Measurements from ENCODE around the gene FAIM2.

DNA sequence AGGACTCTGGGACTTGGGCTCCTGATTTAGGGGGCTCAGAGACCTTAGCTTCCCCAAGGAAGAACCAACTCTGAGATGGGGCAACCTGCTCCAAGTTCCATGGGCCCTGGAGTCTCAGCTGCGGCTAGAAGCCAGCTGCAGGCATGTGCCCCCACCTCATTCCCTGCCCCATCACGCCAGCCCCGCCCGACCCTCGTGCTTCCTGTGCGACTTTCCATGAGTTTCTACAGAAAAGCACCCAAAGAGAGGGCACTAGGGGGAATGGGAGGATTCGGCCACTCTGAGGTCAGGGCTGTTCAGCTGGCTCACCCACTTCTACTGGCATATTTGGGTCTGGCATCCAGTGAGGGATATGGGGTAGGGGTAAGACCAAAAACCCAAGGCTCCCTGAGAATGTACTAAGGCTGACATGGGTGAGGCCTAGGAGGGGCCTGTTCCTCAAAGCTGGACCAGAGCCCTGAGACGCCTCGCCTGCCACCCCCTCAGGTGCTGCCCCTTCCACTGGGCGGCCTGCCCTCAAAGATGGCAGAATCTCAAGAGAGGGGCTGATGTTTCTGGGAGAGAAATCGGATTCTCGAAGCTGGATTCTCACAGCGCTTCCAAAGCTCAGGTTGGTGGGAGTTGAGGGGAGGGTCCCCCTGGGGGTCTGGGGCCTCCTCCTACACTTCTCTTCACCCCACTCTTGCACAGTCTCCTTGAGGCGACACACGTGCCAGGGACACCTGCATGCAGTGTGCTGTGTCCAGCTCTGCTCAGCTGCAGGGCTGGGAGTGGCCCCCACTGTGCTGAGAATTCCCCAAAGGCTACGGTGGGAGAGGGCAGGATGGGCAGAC lies 22.1 kb downstream of the FAIM2 start:
- TF ChIP-seq JUN (IDR thresholded peaks at IDR 0.05; ENCODE audit: borderline replicate concordance, low read depth, low read length): no peak
- TF ChIP-seq JUN (CRISPR knock-in tag; IDR thresholded peaks at IDR 0.05; ENCODE audit: borderline replicate concordance): no peak
- no peak for TF ChIP-seq SMARCA5 (IDR thresholded peaks at IDR 0.05)
- TF ChIP-seq, protein P1, sequence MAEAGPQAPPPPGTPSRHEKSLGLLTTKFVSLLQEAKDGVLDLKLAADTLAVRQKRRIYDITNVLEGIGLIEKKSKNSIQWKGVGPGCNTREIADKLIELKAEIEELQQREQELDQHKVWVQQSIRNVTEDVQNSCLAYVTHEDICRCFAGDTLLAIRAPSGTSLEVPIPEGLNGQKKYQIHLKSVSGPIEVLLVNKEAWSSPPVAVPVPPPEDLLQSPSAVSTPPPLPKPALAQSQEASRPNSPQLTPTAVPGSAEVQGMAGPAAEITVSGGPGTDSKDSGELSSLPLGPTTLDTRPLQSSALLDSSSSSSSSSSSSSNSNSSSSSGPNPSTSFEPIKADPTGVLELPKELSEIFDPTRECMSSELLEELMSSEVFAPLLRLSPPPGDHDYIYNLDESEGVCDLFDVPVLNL (CRISPR knock-in tag; IDR thresholded peaks at IDR 0.05; ENCODE audit: low read depth): no peak
- no peak for TF ChIP-seq ZSCAN29 (IDR thresholded peaks at IDR 0.05)
- no peak for TF ChIP-seq ZFP36 (IDR thresholded peaks at IDR 0.05; ENCODE audit: low read depth, low read length, partially characterized antibody)
- no peak for TF ChIP-seq EP300 (IDR thresholded peaks at IDR 0.05; ENCODE audit: low read length)
- TF ChIP-seq, protein P2, sequence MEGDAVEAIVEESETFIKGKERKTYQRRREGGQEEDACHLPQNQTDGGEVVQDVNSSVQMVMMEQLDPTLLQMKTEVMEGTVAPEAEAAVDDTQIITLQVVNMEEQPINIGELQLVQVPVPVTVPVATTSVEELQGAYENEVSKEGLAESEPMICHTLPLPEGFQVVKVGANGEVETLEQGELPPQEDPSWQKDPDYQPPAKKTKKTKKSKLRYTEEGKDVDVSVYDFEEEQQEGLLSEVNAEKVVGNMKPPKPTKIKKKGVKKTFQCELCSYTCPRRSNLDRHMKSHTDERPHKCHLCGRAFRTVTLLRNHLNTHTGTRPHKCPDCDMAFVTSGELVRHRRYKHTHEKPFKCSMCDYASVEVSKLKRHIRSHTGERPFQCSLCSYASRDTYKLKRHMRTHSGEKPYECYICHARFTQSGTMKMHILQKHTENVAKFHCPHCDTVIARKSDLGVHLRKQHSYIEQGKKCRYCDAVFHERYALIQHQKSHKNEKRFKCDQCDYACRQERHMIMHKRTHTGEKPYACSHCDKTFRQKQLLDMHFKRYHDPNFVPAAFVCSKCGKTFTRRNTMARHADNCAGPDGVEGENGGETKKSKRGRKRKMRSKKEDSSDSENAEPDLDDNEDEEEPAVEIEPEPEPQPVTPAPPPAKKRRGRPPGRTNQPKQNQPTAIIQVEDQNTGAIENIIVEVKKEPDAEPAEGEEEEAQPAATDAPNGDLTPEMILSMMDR (IDR thresholded peaks at IDR 0.05 in 2 of 3, conservative IDR thresholded peaks at IDR 0.05 in 1 of 3; ENCODE audit: insufficient read depth in 2 of 3, low read depth in 1 of 3, low read length in 3 of 3): no peak
- TF ChIP-seq, protein P3, sequence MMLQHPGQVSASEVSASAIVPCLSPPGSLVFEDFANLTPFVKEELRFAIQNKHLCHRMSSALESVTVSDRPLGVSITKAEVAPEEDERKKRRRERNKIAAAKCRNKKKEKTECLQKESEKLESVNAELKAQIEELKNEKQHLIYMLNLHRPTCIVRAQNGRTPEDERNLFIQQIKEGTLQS (IDR thresholded peaks at IDR 0.05): no peak
- TF ChIP-seq, protein P3 (CRISPR knock-in tag; conservative IDR thresholded peaks at IDR 0.05): no peak
